Measurements from ENCODE around the gene SUCNR1. TPM values are rescaled to one million over a fixed set of nuclear protein-coding genes. Genes with fewer than 3 reads are reported as not detected.

The SUCNR1 gene
- total RNA-seq, 1 experiment from 2014 or later, result not detected

- Histone ChIP-seq H3K4me1 (ENCODE audit: control insufficient read depth, insufficient read depth, low read length) (no peaks in the 10 kb centered on the region), H3K9me3 (ENCODE audit: control insufficient read depth, insufficient read depth, low read depth, low read length) (no peaks in the 10 kb centered on the region), H3K27ac (ENCODE audit: low read length) (no peak overlapping the region), H3K4me3 (ENCODE audit: low read depth in 2 of 2, low read length in 2 of 2) (no peak overlapping the region), H3K36me3 (ENCODE audit: control insufficient read depth, insufficient read depth, low read length) (no peaks in the 10 kb centered on the region), H3K27me3 (ENCODE audit: control insufficient read depth, insufficient read depth, low read length) (no peaks in the 10 kb centered on the region)
- POLR2A ChIA-PET, result no interaction called here
- TF ChIP-seq TCF7L2 (IDR thresholded peaks at IDR 0.05; ENCODE audit: low read depth, low read length) (no peak), REST (IDR thresholded peaks at IDR 0.05; ENCODE audit: insufficient read depth in 1 of 2, low read depth in 2 of 2, low read length in 1 of 2) (no peak), SIN3A (IDR thresholded peaks at IDR 0.05; ENCODE audit: borderline replicate concordance, insufficient read depth, low read depth, low read length) (no peak), POLR2AphosphoS5 (IDR thresholded peaks at IDR 0.05; ENCODE audit: low read depth, low read length) (no peak)
- TF ChIP-seq, protein P1, sequence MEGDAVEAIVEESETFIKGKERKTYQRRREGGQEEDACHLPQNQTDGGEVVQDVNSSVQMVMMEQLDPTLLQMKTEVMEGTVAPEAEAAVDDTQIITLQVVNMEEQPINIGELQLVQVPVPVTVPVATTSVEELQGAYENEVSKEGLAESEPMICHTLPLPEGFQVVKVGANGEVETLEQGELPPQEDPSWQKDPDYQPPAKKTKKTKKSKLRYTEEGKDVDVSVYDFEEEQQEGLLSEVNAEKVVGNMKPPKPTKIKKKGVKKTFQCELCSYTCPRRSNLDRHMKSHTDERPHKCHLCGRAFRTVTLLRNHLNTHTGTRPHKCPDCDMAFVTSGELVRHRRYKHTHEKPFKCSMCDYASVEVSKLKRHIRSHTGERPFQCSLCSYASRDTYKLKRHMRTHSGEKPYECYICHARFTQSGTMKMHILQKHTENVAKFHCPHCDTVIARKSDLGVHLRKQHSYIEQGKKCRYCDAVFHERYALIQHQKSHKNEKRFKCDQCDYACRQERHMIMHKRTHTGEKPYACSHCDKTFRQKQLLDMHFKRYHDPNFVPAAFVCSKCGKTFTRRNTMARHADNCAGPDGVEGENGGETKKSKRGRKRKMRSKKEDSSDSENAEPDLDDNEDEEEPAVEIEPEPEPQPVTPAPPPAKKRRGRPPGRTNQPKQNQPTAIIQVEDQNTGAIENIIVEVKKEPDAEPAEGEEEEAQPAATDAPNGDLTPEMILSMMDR (IDR thresholded peaks at IDR 0.05), result no peak
- intact Hi-C loops (cut with micrococcal nuclease; ENCODE audit: unreplicated experiment), result no loop called here
- CTCF ChIA-PET, result no interaction called here
- BruUV-seq (replicated peaks), result no TSS peak
- DNase-seq (ENCODE audit: low read depth, low spot score) (no peak), ATAC-seq (no peak)
- in situ Hi-C loops (cut with HindIII; ENCODE audit: low pct_unique_long_range_greater_than_20kb, low sequenced_read_pairs), result no loop called here
These were observed 21.2 kb upstream of the SUCNR1 start for GRCh38 chr3:151852074-151852811.

DNA sequence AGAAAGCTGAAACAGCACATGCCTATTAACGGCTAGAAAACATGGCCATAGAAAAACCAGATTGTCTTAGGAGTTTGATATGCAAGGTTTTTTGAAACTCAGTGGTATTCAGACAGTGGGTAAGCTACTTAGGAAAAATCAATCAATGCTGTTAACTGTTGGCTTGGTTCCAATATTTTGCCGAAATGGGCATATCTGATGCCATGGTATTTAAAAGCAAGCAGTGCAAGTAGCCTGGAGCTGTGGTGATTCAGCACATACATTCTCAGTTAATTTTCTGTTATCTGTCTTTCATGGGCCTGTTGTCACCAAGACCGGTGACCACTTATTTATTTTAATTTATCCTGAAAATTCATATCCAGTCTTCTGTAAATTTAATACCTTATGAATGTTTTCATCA, 17.3 kb upstream of the SUCNR1 start:
- DNase-seq (ENCODE audit: low read depth, low spot score) (no peak), ATAC-seq (no peak)
- intact Hi-C loops (cut with micrococcal nuclease; ENCODE audit: unreplicated experiment), result no loop called here
- ChIA-PET CTCF (no interaction called here), POLR2A (no interaction called here)
- Histone ChIP-seq H3K27me3 (ENCODE audit: control insufficient read depth, insufficient read depth, low read length) (no peaks in the 10 kb centered on the region), H3K4me1 (ENCODE audit: control insufficient read depth, insufficient read depth, low read length) (no peaks in the 10 kb centered on the region), H3K4me3 (ENCODE audit: low read depth in 2 of 2, low read length in 2 of 2) (no peak overlapping the region), H3K36me3 (ENCODE audit: control insufficient read depth, insufficient read depth, low read length) (no peaks in the 10 kb centered on the region), H3K9me3 (ENCODE audit: control insufficient read depth, insufficient read depth, low read depth, low read length) (no peaks in the 10 kb centered on the region), H3K27ac (ENCODE audit: low read length) (no peak overlapping the region)
- in situ Hi-C loops (cut with HindIII; ENCODE audit: low pct_unique_long_range_greater_than_20kb, low sequenced_read_pairs), result no loop called here
- TF ChIP-seq, protein P1 (IDR thresholded peaks at IDR 0.05), result no peak
- TF ChIP-seq SIN3A (IDR thresholded peaks at IDR 0.05; ENCODE audit: borderline replicate concordance, insufficient read depth, low read depth, low read length) (no peak), TCF7L2 (IDR thresholded peaks at IDR 0.05; ENCODE audit: low read depth, low read length) (no peak), REST (IDR thresholded peaks at IDR 0.05; ENCODE audit: insufficient read depth in 1 of 2, low read depth in 2 of 2, low read length in 1 of 2) (no peak), POLR2AphosphoS5 (IDR thresholded peaks at IDR 0.05; ENCODE audit: low read depth, low read length) (no peak)
- BruUV-seq (replicated peaks), result no TSS peak
